MM.1S (cell line): ENCODE measurements around the gene AUTS2.

ENCODE experiments used
- EZH2 ChIP-seq: fragments of 300-600 bp; sonication (generic); optimal IDR thresholded peaks from 2 replicates; pipeline ENCODE3; 2017; ENCODE audit warnings: low read depth, mild to moderate bottlenecking, antibody characterized with exemption, low read length, mixed read lengths
- EZH2phosphoT487 ChIP-seq: fragments of 300-600 bp; sonication (generic); IDR thresholded peaks from 2 replicates; pipeline ENCODE4 v1.6.1; 2018; ENCODE audit warnings: antibody characterized with exemption, low read length
- TF ChIP-seq, protein P1 (sequence below): fragments of 300-600 bp; sonication (generic); IDR thresholded peaks from 2 replicates; pipeline ENCODE4 v1.5.1; 2016; ENCODE audit warnings: antibody characterized with exemption, low read length, mixed read lengths

- TF ChIP-seq, protein P1, sequence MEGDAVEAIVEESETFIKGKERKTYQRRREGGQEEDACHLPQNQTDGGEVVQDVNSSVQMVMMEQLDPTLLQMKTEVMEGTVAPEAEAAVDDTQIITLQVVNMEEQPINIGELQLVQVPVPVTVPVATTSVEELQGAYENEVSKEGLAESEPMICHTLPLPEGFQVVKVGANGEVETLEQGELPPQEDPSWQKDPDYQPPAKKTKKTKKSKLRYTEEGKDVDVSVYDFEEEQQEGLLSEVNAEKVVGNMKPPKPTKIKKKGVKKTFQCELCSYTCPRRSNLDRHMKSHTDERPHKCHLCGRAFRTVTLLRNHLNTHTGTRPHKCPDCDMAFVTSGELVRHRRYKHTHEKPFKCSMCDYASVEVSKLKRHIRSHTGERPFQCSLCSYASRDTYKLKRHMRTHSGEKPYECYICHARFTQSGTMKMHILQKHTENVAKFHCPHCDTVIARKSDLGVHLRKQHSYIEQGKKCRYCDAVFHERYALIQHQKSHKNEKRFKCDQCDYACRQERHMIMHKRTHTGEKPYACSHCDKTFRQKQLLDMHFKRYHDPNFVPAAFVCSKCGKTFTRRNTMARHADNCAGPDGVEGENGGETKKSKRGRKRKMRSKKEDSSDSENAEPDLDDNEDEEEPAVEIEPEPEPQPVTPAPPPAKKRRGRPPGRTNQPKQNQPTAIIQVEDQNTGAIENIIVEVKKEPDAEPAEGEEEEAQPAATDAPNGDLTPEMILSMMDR: no peak
- no peak for TF ChIP-seq EZH2phosphoT487
- no peak for TF ChIP-seq EZH2
Measured at GRCh38 chr7:70408477-70408876, 810.2 kb downstream of the AUTS2 start.
